Inferior parietal cortex (tissue), 1 donor: ENCODE results near the gene FMOD.
"Not testable (repeated sequence)": the region's sequence is repeated elsewhere in the genome, so short reads cannot be mapped to it uniquely, and the experiment has no call there.

Source experiments
- DNase-seq: peaks from one replicate; pipeline ENCODE4 v3.0.0-alpha.2; 2016; ENCODE audit errors: extremely low spot score

The FMOD gene

DNA sequence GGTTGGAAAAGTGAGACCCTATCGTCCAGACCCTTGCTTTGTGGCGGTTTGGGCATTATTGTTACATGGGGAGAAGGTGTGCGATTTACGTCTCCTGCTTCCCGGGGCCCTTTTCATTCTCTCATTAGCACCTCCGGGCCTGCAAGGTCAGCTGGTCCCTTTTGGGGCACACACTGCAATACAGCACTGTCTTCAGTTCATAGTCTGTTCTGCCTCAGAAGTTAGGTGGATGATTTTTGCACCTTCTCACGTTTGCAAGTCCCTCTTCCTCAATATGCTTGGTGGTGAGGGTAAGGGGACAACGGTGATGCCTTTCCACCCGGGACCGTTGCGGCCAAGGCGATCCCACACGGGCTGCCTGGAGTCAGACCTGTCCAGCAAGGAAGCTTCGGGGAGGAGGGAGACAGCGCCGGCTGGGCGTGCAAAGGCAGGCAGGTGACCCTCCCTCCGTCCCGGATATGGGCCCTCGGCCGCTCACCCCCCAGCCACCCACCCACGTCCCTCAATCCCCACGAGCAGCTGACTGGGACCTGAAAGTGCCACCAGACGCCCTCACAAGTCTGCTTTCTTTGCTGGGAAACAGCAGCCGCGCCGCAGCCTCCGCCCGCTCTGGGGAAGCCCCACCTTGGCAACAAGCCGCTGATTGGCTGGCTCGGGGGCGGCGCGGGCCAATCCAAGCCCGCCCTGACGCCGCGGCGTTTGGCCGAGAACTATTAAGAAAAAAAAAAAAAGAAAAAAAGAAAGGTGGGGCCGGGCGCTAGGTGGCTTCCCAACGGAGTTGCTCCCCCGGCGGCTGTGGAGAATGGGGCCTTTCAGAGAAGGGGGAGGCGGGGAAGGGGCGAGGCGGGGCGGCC, 23.9 kb downstream of the FMOD start:
- peak; percentile 89 for DNase-seq

DNA sequence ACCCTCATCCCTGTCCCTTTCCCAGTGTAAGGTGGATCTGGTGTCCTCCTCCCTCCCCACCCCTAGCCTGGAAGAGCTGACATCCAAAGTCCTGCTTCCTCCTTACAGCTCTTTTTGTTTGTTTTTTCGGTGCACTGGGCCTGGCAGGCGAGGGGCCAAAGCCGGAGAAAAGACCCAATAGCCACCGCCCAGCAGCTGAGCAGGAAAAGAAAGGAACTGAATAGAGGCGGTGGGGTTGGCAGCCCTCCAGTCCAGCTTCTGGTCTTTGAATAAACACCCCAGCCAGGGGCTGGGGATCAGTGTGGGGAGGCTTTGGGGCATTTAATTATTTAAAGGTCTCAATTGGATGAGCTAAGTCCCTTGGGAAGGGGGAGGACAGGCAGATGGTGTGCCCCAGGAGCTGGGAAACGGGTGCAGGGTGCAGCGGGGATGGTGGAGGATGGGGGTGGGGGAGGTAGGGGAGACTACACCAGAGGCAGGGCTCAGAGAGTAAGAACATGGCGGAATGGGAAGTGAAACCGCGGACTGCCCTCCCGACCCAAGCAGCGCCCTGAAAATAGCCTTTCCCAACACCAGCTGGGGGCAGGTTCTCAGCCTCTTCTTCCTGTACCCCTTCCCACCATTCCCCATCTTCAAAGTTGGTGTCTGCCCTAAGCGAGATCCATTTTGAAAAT, 25.4 kb downstream of the FMOD start:
- DNase-seq = no peak

DNA sequence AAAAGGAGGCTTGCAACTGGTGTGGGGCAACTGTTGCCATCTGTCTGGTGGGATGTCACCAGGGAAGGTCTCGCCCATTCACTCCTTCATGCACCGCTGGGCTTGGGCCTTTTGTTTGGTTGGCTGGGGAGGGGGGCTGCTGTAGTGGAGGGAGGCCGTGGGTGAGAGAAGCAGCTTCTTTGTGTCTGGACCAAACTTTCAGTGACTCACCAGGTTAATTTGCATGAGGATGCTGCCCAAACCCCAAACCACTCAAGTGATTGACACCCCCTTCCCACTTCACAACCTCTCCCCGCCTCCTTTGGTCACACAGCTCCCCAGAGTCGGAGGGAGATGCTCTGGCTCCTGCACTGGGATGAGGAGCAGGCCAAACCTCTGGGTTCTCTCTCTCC, 25.9 kb downstream of the FMOD start:
- no peak for DNase-seq

DNA sequence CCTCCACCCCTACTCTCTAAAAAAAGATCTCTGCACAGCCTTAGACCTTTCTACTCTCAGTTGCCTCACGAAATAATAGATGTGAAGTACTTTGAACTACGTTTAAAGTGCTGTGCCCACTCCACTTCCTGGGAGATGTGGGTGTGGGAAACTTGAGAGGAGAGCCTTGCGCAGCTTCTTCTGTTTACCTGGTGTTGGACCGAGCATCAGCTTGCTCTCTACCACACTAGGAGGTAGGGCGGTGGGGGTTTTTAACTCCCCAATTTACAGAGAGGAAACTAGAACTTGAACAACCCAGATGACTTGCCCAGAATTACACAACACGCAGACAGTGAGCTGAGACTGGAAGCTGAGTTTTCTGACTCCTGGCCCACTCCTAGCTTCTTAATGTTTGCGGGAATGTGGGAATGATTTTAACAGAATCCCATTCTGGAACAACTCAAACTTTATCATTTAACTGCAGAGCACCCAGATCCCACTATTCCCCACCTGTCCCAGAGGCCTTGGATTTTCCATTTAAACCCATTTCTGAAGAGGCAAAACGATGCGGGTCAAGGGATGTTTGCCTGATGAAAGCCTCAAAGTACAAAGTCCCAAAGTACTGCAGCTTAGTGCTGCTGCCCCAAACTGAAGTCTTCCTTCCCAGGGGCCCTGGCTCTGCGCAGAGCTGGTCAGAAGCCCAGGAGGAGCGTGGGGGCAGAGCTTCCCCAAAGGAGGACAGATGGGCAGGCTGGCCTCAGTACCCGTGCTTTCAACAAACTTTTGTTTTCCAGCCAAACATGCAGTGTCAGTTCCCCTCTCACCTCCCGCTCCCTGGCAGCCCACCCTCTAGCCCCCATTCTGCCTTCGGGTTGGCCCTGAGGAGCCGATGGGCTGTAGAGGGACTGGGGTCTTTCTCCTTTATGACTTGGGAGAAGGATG, 26.6 kb downstream of the FMOD start:
- no peak for DNase-seq

DNA sequence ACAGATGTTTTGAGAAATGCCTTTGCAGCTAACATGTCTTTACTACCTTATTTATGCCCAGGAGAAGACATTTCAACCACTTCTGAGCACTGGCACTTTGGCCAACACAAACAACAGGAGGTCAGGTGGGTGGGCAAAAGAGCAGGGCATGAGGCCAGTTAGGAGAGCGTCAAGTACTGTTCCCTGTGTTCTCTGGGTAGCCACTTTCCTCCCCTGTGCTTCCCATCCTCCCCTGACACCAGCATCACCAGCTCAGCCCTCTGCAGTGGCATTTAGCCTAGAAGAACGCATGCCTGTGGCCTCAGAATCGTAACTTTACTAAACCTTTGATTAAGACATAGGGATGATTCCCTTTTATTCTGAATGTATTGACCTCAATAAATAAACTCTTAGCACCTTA, 27.3 kb downstream of the FMOD start:
- DNase-seq = no peak

DNA sequence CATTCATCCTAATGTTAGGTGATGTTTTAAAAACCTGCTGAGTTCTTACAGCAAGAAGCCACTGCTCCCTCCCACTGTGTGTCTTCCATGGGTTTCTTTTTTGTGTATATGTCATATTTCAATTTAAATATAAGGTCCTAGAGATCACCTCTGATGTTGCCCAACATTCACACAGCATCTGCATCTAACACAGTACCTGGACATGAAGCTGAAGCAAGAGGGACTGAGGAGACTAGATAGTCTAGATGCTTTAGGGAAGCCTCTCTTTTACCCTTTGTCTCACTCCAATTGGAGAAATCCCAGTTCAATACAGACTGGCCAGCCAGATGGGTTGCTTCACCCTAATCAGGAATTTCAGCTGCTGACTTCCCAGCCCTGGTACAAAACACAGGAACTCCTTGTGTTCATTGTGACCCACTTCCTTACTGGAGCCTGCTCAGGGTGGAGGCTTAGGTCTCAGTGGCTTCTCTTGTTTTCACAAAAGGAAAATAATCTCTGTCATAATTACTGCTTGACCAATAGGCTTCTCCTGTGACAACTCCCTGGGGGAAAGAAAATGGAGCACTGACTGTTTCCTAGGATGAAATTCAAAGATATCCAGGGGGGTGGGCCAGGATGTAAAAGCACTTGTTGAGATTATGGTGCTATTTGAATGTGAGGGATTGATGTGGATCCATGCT, 28.3 kb downstream of the FMOD start:
- no peak for DNase-seq

DNA sequence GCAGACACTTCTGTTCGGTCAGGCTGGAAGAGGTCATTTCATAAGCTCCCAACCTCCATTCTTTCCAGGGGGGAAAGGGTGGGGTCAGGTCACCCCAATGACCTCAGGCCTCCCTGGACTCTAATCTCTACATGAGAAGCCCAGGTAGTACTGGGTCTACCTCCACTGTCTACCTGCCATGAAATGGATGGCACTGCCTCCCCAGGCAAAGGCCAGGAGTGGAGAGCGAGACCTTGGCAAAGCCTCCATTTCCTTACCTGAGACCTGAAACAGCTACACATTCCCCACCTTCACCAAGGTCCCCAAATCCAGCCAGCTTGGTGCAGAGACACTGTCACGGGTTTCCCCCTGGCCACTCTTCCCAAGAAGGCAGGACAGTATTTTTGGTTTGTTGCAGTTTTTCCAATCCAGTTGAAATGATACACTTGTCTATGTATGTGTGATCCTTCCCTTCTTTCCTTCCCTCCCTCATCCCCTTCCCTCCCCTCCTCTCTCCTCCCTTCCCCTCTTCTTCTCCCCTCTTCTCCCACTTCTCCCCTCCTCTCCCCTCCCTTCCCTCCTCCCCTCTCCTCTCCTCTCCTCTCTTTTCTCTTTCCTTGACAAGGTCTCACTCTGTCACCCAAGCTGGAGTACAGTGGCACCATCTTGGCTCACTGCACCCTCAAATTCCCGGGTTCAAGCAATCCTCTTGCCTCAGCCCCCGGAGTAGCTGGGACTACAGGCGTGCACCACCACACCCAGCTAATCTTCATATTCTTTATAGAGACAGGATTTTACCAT, 29.5 kb downstream of the FMOD start:
- DNase-seq = no peak

DNA sequence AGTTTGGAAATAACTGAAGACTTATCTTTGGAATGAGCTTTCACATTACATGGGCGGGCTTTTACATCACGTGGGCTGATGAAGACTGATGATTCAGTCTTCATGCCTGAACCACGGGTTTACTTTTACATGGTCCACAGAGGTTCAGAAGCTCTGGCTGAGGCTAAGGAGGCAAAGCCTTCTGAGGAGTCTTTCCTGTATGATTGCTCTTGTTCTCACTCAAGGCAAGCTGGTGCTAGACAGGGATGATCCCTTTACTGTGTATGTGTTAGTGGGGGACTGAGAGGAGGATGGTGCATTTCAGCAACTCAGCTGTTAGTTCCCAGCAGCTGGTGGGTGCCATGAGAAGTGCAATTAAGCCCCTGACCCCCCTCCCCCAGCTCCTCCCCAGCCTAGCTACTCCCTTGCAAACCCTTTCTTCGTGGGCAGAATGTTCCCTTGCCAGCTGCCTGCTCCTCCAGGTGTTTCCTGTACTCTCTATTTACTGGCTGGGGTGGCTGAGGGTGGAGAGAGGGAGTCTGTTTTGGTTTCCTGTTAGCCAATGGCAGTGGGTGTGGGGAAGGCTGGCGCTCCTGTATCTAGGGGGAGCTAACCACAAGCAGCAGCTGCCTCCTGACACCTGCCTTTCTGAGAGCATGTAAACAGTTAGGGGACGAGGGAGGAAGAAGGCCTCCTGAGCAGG, 30.2 kb downstream of the FMOD start:
- no peak for DNase-seq

DNA sequence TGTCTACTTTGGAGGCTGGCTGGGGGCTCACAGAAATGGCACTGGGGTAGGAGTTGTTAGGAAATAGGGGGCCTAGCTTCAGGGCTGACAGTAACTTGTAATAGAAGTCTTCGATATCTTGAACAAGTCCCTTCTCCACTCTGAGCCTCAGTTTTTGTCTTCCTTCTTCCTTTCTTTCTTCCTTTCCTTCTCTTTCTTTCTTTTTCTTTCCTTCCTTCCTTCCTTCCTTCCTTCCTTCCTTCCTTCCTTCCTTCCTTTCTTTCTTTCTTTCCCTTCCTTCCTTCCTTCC, 32.7 kb downstream of the FMOD start:
- no peak for DNase-seq

DNA sequence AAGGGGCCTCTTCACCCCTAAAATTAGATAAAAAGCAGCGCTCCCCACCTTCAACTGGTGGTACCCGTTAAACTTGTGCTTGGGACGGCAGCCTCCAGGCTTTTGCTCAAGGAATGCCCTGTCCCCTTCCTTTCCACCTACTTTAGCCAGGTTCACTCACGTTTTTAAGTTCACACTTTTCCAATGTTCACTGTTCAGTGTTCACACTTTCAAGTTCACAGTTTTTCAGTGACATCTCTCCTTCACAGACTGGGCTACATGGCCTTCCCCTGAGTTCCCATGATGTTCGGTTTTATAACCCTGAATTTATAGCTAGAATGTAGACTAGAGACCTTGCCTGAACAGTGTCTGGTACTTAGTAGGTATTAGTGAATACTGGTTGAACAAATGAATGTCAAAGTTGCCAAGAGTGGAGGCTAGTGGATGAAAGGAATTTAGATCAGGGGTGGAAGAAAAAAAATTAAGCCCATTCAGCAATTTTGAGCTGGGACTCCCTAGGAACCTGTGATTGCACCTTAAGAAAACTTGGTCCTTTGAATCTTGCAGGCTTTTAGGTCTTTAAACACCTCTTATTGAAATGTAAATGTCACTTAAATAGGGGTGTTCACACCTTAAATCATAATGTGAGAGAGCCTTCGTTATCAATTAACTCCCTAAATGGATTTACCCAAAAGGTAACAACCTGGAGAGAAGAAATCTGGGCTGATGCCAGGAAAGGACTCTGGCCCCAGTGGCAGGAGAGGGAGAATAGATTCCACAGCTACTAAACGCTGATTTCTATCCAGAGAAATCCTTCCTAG, 33.3 kb downstream of the FMOD start:
- DNase-seq = no peak

DNA sequence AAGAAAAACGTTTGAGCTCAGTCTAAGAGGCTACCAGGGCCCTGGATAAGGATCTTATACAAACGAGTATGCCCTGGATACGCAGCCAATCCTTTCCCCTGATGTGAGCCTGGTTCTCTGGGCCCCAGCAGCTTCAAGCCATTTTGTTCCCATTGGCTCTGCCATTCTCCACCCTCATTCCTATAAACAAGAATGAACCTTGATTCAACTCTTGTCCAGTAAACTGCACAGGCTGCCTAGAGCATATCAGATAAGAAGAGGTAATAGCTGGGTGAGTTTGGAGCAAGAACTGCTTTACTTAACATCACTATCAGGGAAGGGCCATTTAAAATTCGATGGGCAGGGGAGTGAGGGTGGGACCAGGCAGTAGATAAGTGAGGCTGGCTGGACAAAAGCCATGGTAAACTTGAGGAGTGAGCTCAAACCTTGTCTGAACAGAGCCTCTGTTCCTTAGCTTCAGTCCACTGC, 34.3 kb downstream of the FMOD start:
- DNase-seq = no peak

DNA sequence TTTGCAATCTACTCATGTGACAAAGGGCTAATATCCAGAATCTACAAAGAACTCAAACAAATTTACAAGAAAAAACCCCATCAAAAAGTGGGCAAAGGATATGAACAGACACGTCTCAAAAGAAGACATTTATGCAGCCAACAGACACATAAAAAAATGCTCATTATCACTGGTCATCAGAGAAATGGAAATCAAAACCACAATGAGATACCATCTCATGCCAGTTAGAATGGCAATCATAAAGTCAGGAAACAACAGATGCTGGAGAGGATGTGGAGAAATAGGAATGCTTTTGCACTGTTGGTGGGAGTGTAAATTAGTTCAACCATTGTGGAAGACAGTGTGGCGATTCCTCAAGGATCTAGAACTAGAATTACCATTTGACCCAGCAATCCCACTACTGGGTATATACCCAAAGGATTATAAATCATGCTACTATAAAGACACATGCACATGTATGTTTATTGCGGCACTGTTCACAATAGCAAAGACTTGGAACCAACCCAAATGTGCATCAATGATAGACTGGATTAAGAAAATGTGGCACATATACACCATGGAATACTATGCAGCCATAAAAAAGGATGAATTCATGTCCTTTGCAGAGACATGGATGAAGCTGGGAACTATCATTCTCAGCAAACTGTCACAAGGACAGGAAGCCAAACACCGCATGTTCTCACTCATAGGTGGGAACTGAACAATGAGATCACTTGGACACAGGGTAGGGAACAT, 36.7 kb downstream of the FMOD start:
- not testable (repeated sequence) for DNase-seq

DNA sequence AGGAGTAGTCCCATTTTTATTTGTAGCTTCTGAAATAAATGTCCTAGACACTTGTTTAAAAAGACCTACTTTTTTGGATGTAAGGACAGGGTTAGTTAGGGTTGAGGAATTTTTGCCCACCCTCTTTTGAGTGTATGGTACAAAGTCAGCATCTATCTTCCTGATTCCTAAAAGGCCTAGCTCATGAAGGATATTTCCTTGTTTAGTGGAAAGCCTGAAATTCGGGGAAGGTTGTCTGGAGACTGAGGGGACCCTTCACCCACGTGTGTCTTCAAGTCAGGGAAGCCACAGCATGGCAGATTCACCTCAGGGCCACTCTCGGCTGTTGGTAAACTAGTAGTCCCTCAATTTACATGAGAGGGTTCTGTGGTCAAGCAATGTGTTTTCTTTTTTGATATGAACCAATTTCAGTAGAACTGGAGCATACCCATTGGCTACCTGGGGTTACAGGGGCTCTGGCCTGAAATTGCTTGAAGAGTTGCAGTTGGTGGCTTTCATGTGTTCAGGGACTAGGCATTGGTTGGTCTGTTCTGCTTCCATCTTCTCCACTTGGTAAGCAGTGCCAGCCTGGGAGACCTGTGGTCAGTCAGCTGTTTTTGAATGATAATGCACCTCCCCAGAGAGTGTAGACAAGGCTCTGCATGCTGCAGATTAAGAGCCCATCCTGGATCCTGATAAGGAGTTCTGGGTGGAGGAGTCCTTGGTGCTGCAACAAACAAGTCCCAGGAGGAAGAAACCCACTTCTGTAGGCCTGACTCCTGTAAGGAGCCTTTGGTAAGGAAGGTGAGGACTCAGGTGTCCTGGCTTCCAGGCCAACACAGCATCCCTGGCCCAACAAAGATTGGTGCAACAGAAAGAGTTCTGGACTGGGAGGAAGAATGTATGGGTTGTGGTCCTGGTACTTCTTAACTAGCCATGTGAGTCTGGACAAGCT, 39.3 kb downstream of the FMOD start:
- DNase-seq = no peak

DNA sequence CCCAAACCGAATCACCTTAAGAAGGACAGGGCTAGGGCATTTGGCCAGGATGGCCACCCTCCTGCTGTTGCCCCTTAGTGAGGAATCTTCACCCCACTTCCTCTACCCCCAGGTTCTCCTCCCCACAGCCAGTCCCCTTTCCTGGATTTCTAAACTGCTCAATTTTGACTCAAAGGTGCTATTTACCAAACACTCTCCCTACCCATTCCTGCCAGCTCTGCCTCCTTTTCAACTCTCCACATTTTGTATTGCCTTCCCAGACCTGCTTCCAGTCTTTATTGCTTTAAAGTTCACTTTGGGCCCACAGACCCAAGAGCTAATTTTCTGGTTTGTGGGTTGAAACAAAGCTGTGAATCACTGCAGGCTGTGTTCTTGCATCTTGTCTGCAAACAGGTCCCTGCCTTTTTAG, 42.0 kb downstream of the FMOD start:
- no peak for DNase-seq

DNA sequence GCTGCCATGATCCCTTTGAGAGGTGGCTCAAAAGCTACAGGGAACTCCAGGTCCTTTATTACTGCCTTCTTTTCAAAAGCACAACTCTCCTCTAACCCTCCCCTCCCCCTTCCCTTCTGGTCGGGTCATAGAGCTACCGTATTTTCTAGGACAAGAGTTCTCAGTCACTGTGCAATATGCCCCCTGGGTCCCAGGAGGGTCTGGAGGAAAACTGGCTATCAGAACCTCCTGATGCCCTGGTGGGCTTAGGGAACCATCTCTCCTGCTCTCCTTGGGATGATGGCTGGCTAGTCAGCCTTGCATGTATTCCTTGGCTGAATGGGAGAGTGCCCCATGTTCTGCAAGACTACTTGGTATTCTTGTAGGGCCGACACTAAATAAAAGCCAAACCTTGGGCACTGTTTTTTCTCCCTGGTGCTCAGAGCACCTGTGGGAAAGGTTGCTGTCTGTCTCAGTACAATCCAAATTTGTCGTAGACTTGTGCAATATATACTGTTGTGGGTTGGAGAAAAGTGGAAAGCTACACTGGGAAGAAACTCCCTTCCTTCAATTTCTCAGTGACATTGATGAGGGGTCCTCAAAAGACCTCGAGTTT, 42.5 kb downstream of the FMOD start:
- DNase-seq = no peak

DNA sequence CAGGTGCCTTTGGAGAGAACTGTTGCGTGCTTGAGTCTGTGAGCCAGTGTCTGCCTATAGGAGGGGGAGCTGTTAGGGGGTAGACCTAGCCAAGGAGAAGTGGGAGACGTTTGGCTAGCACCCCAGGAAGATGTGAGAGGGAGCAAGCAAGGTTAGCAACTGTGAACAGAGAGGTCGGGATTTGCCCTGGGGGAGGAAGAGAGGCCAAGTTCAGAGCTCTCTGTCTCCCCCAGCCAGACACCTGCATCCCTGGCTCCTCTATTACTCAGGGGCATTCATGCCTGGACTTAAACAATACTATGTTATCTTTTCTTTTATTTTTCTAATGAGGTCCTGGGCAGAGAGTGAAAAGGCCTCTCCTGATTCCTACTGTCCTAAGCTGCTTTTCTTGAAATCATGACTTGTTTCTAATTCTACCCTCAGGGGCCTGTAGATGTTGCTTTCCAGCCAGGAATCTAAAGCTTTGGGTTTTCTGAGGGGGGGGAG, 43.2 kb downstream of the FMOD start:
- DNase-seq = no peak

DNA sequence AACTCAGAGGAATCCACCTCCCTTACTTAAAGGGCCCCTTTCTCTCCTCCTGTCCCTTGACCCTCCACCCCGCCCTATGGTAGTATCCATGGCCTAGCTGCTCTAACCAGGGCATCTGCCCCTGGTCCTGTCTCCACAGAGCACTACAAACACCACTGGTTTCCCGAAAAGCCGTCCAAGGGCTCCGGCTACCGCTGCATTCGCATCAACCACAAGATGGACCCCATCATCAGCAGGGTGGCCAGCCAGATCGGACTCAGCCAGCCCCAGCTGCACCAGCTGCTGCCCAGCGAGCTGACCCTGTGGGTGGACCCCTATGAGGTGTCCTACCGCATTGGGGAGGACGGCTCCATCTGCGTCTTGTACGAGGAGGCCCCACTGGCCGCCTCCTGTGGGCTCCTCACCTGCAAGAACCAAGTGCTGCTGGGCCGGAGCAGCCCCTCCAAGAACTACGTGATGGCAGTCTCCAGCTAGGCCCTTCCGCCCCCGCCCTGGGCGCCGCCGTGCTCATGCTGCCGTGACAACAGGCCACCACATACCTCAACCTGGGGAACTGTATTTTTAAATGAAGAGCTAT, 43.9 kb downstream of the FMOD start:
- DNase-seq = no peak
